ENCODE results near the gene IPO4.

Gene IPO4

GRCh38 chr14:24179294-24179960, 9.2 kb downstream of the IPO4 start:
- TF ChIP-seq CTCF (IDR thresholded peaks at IDR 0.05; ENCODE audit: borderline replicate concordance, insufficient read depth, low read depth, low read length), result no peak
- no peak overlapping the region for H3K4me3 ChIP-seq (ENCODE audit: low read depth, low read length)

- TF ChIP-seq CTCF (IDR thresholded peaks at IDR 0.05; ENCODE audit: borderline replicate concordance, insufficient read depth, low read depth, low read length), result no peak
- no peak overlapping the region for H3K4me3 ChIP-seq (ENCODE audit: low read depth, low read length)
These were observed 10.0 kb downstream of the IPO4 start for GRCh38 chr14:24178399-24179178.

GRCh38 chr14:24177891-24178290, 10.7 kb downstream of the IPO4 start:
- H3K4me3 ChIP-seq (ENCODE audit: low read depth, low read length), result no peak overlapping the region
- no peak for TF ChIP-seq CTCF (IDR thresholded peaks at IDR 0.05; ENCODE audit: borderline replicate concordance, insufficient read depth, low read depth, low read length)

- no peak overlapping the region for H3K4me3 ChIP-seq (ENCODE audit: low read depth, low read length)
- no peak for TF ChIP-seq CTCF (IDR thresholded peaks at IDR 0.05; ENCODE audit: borderline replicate concordance, insufficient read depth, low read depth, low read length)
These were observed 11.4 kb downstream of the IPO4 start for GRCh38 chr14:24177041-24177825.

GRCh38 chr14:24176599-24176998, 12.0 kb downstream of the IPO4 start:
- no peak for TF ChIP-seq CTCF (IDR thresholded peaks at IDR 0.05; ENCODE audit: borderline replicate concordance, insufficient read depth, low read depth, low read length)
- no peak overlapping the region for H3K4me3 ChIP-seq (ENCODE audit: low read depth, low read length)

- H3K4me3 ChIP-seq (ENCODE audit: low read depth, low read length), result peak overlapping the region; percentile 72
- TF ChIP-seq CTCF (IDR thresholded peaks at IDR 0.05; ENCODE audit: borderline replicate concordance, insufficient read depth, low read depth, low read length), result no peak
These were observed 15.7 kb downstream of the IPO4 start for GRCh38 chr14:24172871-24173281.
